Loucy (cell line): ENCODE data around the gene IDH3G.

Source experiments
- H2AFZ ChIP-seq: fragments of 200-600 bp; sonication (generic); 2 replicates; pipeline ENCODE4 v1.6.0; 2016; ENCODE audit warnings: antibody characterized with exemption, mild to moderate bottlenecking, low read length, moderate library complexity
- H3F3A ChIP-seq: fragments of 200-600 bp; 2 replicates; pipeline ENCODE4 v1.6.0; 2016; ENCODE audit warnings: antibody characterized with exemption, low read depth, mild to moderate bottlenecking
- H3K27me3 ChIP-seq: fragments of 200-600 bp; sonication (generic); 2 replicates; pipeline ENCODE4 v1.6.1; 2014; ENCODE audit warnings: low read length, mild to moderate bottlenecking; ENCODE audit not compliant: insufficient read depth, poor library complexity, severe bottlenecking
- H3K36me3 ChIP-seq: fragments of 200-600 bp; sonication (generic); 2 replicates; pipeline ENCODE4 v1.6.1; 2016; ENCODE audit warnings: low read length; ENCODE audit not compliant: insufficient read depth
- H3K4me1 ChIP-seq: fragments of 200-600 bp; sonication (generic); 2 replicates; pipeline ENCODE4 v1.5.1; 2014; ENCODE audit warnings: low read length, mild to moderate bottlenecking; ENCODE audit not compliant: insufficient read depth, poor library complexity, severe bottlenecking
- H3K4me2 ChIP-seq: fragments of 200-600 bp; sonication (generic); 2 replicates; pipeline ENCODE4 v1.6.0; 2014; ENCODE audit warnings: antibody characterized with exemption, low read length, low read depth, mild to moderate bottlenecking; ENCODE audit not compliant: poor library complexity, severe bottlenecking
- H3K4me3 ChIP-seq: fragments of 200-600 bp; sonication (generic); 2 replicates; pipeline ENCODE4 v1.5.1; 2014; ENCODE audit warnings: low read length, mild to moderate bottlenecking, mixed read lengths; ENCODE audit not compliant: poor library complexity, severe bottlenecking
- H3K79me2 ChIP-seq: fragments of 200-600 bp; sonication (generic); 2 replicates; pipeline ENCODE4 v1.6.1; 2014; ENCODE audit warnings: low read length; ENCODE audit not compliant: insufficient read depth
- H3K9ac ChIP-seq: fragments of 200-600 bp; sonication (generic); 2 replicates; pipeline ENCODE4 v1.6.0; 2014; ENCODE audit warnings: mild to moderate bottlenecking, low read depth, low read length, moderate library complexity; ENCODE audit not compliant: poor library complexity, severe bottlenecking
- H3K9me2 ChIP-seq: fragments of 200-600 bp; sonication (generic); replicated peaks from 2 replicates; pipeline ENCODE4 v1.6.1; 2016; ENCODE audit warnings: low read depth, low read length, mixed read lengths
- H3K9me3 ChIP-seq: fragments of 200-600 bp; sonication (generic); 2 replicates; pipeline ENCODE4 v1.6.1; 2014; ENCODE audit warnings: mild to moderate bottlenecking, antibody characterized with exemption, low read length, low read depth; ENCODE audit not compliant: insufficient read depth
- H4K20me1 ChIP-seq: fragments of 200-600 bp; sonication (generic); 2 replicates; pipeline ENCODE4 v1.6.0; 2014; ENCODE audit warnings: antibody characterized with exemption, low read length, mild to moderate bottlenecking; ENCODE audit not compliant: insufficient read depth, poor library complexity, severe bottlenecking
- CTCF ChIP-seq: fragments of 200-600 bp; sonication (generic); conservative IDR thresholded peaks from 2 replicates; pipeline ENCODE4 v1.5.1; 2014; ENCODE audit warnings: mild to moderate bottlenecking, antibody characterized with exemption, low read length
- EZH2phosphoT487 ChIP-seq: fragments of 200-600 bp; IDR thresholded peaks from 2 replicates; pipeline ENCODE4 v1.6.1; 2018; ENCODE audit warnings: antibody characterized with exemption, mild to moderate bottlenecking, moderate library complexity, borderline replicate concordance

IDH3G gene

GRCh38 chrX:153776120-153776599 is 18.0 kb downstream of the IDH3G start:
- no peak overlapping the region for H3K4me2 ChIP-seq
- no peak overlapping the region for H2AFZ ChIP-seq
- H3K79me2 ChIP-seq, result no peaks in the 10 kb centered on the region
- no peaks in the 10 kb centered on the region for H3K9me2 ChIP-seq
- TF ChIP-seq EZH2phosphoT487, result no peak
- no peak for TF ChIP-seq CTCF
- no peaks in the 10 kb centered on the region for H3K4me1 ChIP-seq
- no peaks in the 10 kb centered on the region for H3K36me3 ChIP-seq
- no peaks in the 10 kb centered on the region for H3K27me3 ChIP-seq
- no peak overlapping the region for H3K9ac ChIP-seq
- no peak overlapping the region for H3K4me3 ChIP-seq
- H3F3A ChIP-seq, result no peaks in the 10 kb centered on the region
- H3K9me3 ChIP-seq, result no peaks in the 10 kb centered on the region
- H4K20me1 ChIP-seq, result no peaks in the 10 kb centered on the region

- Histone ChIP-seq H3K36me3 (no peaks in the 10 kb centered on the region), H3K9ac (no peak overlapping the region), H2AFZ (no peak overlapping the region), H4K20me1 (no peaks in the 10 kb centered on the region), H3K9me2 (no peaks in the 10 kb centered on the region), H3K27me3 (no peaks in the 10 kb centered on the region), H3K4me3 (no peak overlapping the region), H3K4me2 (no peak overlapping the region), H3K79me2 (no peaks in the 10 kb centered on the region), H3K9me3 (no peaks in the 10 kb centered on the region), H3K4me1 (no peaks in the 10 kb centered on the region), H3F3A (no peaks in the 10 kb centered on the region)
- TF ChIP-seq CTCF (no peak), EZH2phosphoT487 (no peak)
Measured at GRCh38 chrX:153775293-153776119, 18.7 kb downstream of the IDH3G start.

- Histone ChIP-seq H4K20me1 (no peaks in the 10 kb centered on the region), H3K9ac (no peak overlapping the region), H3F3A (no peaks in the 10 kb centered on the region), H3K79me2 (no peaks in the 10 kb centered on the region), H2AFZ (no peak overlapping the region), H3K4me3 (no peak overlapping the region), H3K4me2 (no peak overlapping the region), H3K4me1 (no peaks in the 10 kb centered on the region), H3K9me3 (no peaks in the 10 kb centered on the region), H3K9me2 (no peaks in the 10 kb centered on the region), H3K27me3 (no peaks in the 10 kb centered on the region), H3K36me3 (no peaks in the 10 kb centered on the region)
- TF ChIP-seq CTCF, result no peak
- TF ChIP-seq EZH2phosphoT487, result no peak
Measured at GRCh38 chrX:153774576-153775292, 19.4 kb downstream of the IDH3G start.
